H1 (cell line): ENCODE data around the gene TSPAN1. TPM values are rescaled to one million over a fixed set of nuclear protein-coding genes. Genes with fewer than 3 reads are reported as not detected.

Experiments
- CTCF ChIA-PET: fragments of 300-600 bp; sonication (Branson Sonifier 250); formaldehyde crosslinking; loops from one replicate; lab custom pipeline; 2021; ENCODE audit not compliant: partially characterized antibody; lab: Charles Lee
- POLR2A ChIA-PET: fragments of 300-600 bp; sonication (Branson Sonifier 250); formaldehyde crosslinking; loops from one replicate; lab custom pipeline; 2021; ENCODE audit warnings: inconsistent platforms; ENCODE audit not compliant: partially characterized antibody; lab: Charles Lee
- DNase-seq, 2 experiments: peaks; one replicate each; pipeline versions ENCODE4 v3.0.0 to v3.0.0-alpha.2; 2010 to 2022; ENCODE audit warnings: low spot score in 2 of 2, low read depth in 1 of 2, mixed read lengths in 1 of 2
- FAIRE-seq: peaks from 2 replicates; lab custom pipeline; 2011; peaks lifted over from hg19 to GRCh38; lab: Jason Lieb, UNC
- H2AFZ ChIP-seq: 2 replicates; pipeline ENCODE4 v1.8.1; 2012; ENCODE audit warnings: low read length, inconsistent platforms
- H2AK5ac ChIP-seq: 2 replicates; pipeline ENCODE4 v1.6.1; 2013; ENCODE audit warnings: low read depth, low read length
- H2BK120ac ChIP-seq: replicated peaks from 2 replicates; pipeline ENCODE3; 2013; ENCODE audit warnings: low read depth, low read length, inconsistent platforms
- H2BK12ac ChIP-seq: 2 replicates; pipeline ENCODE4 v1.6.1; 2013; ENCODE audit warnings: low read depth, low read length
- H2BK15ac ChIP-seq: 2 replicates; pipeline ENCODE4 v1.6.1; 2013; ENCODE audit warnings: low read length
- H2BK20ac ChIP-seq: 2 replicates; pipeline ENCODE4 v1.6.1; 2013; ENCODE audit warnings: low read length
- H2BK5ac ChIP-seq: 2 replicates; pipeline ENCODE4 v1.6.1; 2013; ENCODE audit warnings: low read depth, low read length
- H3K14ac ChIP-seq: 2 replicates; pipeline ENCODE4 v1.6.1; 2013; ENCODE audit warnings: inconsistent platforms; ENCODE audit not compliant: insufficient read length
- H3K18ac ChIP-seq: 2 replicates; pipeline ENCODE4 v1.6.1; 2013; ENCODE audit warnings: low read length; ENCODE audit errors: extremely low read depth
- H3K23ac ChIP-seq: 2 replicates; pipeline ENCODE4 v1.6.1; 2013; ENCODE audit warnings: inconsistent platforms; ENCODE audit not compliant: insufficient read length
- H3K23me2 ChIP-seq: 2 replicates; pipeline ENCODE4 v1.6.1; 2013; ENCODE audit warnings: low read depth, low read length
- H3K27ac ChIP-seq: 2 replicates; pipeline ENCODE4 v1.6.1; 2011; ENCODE audit warnings: low read depth, low read length, inconsistent platforms
- H3K27me3 ChIP-seq, 4 experiments: replicated peaks in 1 of 4; 1 replicate in 1 of 4; 2 replicates in 3 of 4; pipeline versions ENCODE4 v1.6.1 to v1.8.1; 2011 to 2013; ENCODE audit warnings: low read length in 3 of 4, mild to moderate bottlenecking in 3 of 4, inconsistent platforms in 2 of 4, mixed read lengths in 2 of 4, moderate library complexity in 1 of 4; ENCODE audit not compliant: control insufficient read depth in 3 of 4, insufficient read depth in 3 of 4; ENCODE audit errors: extremely low read depth in 1 of 4
- H3K36me3 ChIP-seq, 4 experiments: 2 replicates each; pipeline versions ENCODE4 v1.6.1 to v1.8.1; 2011 to 2013; ENCODE audit warnings: mild to moderate bottlenecking in 4 of 4, low read length in 3 of 4, moderate library complexity in 2 of 4, control low read depth in 1 of 4, inconsistent platforms in 1 of 4; ENCODE audit not compliant: insufficient read depth in 4 of 4, control insufficient read depth in 2 of 4
- H3K4ac ChIP-seq: replicated peaks from 2 replicates; pipeline ENCODE3; 2013; ENCODE audit warnings: low read length, low read depth, mixed read lengths, inconsistent platforms; ENCODE audit not compliant: insufficient read length
- H3K4me1 ChIP-seq, 4 experiments: replicated peaks in 1 of 4; 1 replicate in 1 of 4; 2 replicates in 3 of 4; pipeline versions ENCODE4 v1.6.1 to v1.8.1; 2011 to 2013; ENCODE audit warnings: low read length in 3 of 4, inconsistent platforms in 2 of 4, mixed read lengths in 1 of 4; ENCODE audit not compliant: insufficient read depth in 4 of 4, control insufficient read depth in 3 of 4
- H3K4me2 ChIP-seq, 2 experiments: 2 replicates each; pipeline versions ENCODE4 v1.6.1 to v1.8.1; 2011 to 2013; ENCODE audit warnings: low read depth in 2 of 2, low read length in 2 of 2, control low read depth in 1 of 2, inconsistent platforms in 1 of 2, mild to moderate bottlenecking in 1 of 2; ENCODE audit not compliant: insufficient read depth in 1 of 2
- H3K4me3 ChIP-seq, 4 experiments: fragments of 200-600, 300-600 bp in 1 of 4; sonication (generic), shearing (Covaris generic), sonication (Bioruptor Twin) in 1 of 4; 2 replicates each; pipeline versions ENCODE4 v1.5.1 to v1.8.1; 2011 to 2016; ENCODE audit warnings: low read length in 4 of 4, low read depth in 3 of 4, control low read depth in 2 of 4, inconsistent platforms in 2 of 4, mild to moderate bottlenecking in 2 of 4, mixed read lengths in 1 of 4, moderate library complexity in 1 of 4; ENCODE audit not compliant: insufficient read depth in 2 of 4; ENCODE audit errors: extremely low read depth in 1 of 4
- H3K56ac ChIP-seq: replicated peaks from 2 replicates; pipeline ENCODE3; 2013; ENCODE audit warnings: low read depth, mild to moderate bottlenecking, mixed read lengths, low read length, inconsistent platforms; ENCODE audit not compliant: insufficient read length
- H3K79me1 ChIP-seq: 2 replicates; pipeline ENCODE4 v1.6.1; 2013; ENCODE audit warnings: low read depth, low read length, control low read depth
- H3K79me2 ChIP-seq, 2 experiments: 2 replicates each; pipeline versions ENCODE4 v1.6.1 to v1.8.1; 2012 to 2013; ENCODE audit warnings: low read length in 2 of 2, mild to moderate bottlenecking in 2 of 2, inconsistent platforms in 1 of 2; ENCODE audit not compliant: insufficient read depth in 2 of 2, control insufficient read depth in 1 of 2
- H3K9ac ChIP-seq, 4 experiments: replicated peaks in 1 of 4; 1 replicate in 1 of 4; 2 replicates in 3 of 4; pipeline versions ENCODE4 v1.6.1 to v1.8.1; 2011 to 2013; ENCODE audit warnings: low read depth in 3 of 4, low read length in 3 of 4, control low read depth in 2 of 4, mild to moderate bottlenecking in 2 of 4, moderate library complexity in 2 of 4, inconsistent platforms in 1 of 4; ENCODE audit errors: extremely low read depth in 1 of 4
- H3K9me3 ChIP-seq, 2 experiments: 2 replicates each; pipeline versions ENCODE4 v1.6.1 to v1.8.1; 2012 to 2013; ENCODE audit warnings: mild to moderate bottlenecking in 2 of 2, moderate library complexity in 2 of 2, control low read depth in 1 of 2, inconsistent platforms in 1 of 2, low read depth in 1 of 2, low read length in 1 of 2, mixed read lengths in 1 of 2; ENCODE audit not compliant: insufficient read depth in 2 of 2
- H4K20me1 ChIP-seq, 2 experiments: replicated peaks in 1 of 2; 2 replicates each; pipeline versions ENCODE3 to v1.8.1; 2011 to 2013; ENCODE audit warnings: inconsistent platforms in 2 of 2, low read length in 2 of 2, mild to moderate bottlenecking in 1 of 2; ENCODE audit not compliant: insufficient read depth in 2 of 2, control insufficient read depth in 1 of 2
- H4K5ac ChIP-seq: 2 replicates; pipeline ENCODE4 v1.6.1; 2013; ENCODE audit warnings: low read length, low read depth, mixed read lengths, inconsistent platforms; ENCODE audit not compliant: insufficient read length
- H4K8ac ChIP-seq: 2 replicates; pipeline ENCODE4 v1.8.0; 2013; ENCODE audit warnings: mild to moderate bottlenecking, moderate library complexity, low read length, inconsistent platforms; ENCODE audit not compliant: insufficient read depth; ENCODE audit errors: extremely low read depth
- H4K91ac ChIP-seq: replicated peaks from 2 replicates; pipeline ENCODE3; 2013; ENCODE audit warnings: low read length, mixed read lengths, inconsistent platforms; ENCODE audit not compliant: insufficient read length
- BCL11A ChIP-seq, 2 experiments: IDR thresholded peaks; one replicate each; pipeline ENCODE4 v1.6.1; 2011; ENCODE audit warnings: low read depth in 2 of 2, low read length in 2 of 2, mild to moderate bottlenecking in 2 of 2
- GTF2F1 ChIP-seq: IDR thresholded peaks from 2 replicates; pipeline ENCODE4 v1.6.1; 2012; ENCODE audit warnings: low read depth, low read length, improper control_type of control experiment, borderline replicate concordance
- KDM4A ChIP-seq: IDR thresholded peaks from one replicate; pipeline ENCODE4 v1.7.1; 2012; ENCODE audit warnings: low read depth, mild to moderate bottlenecking, moderate library complexity, low read length, inconsistent platforms; ENCODE audit not compliant: severe bottlenecking
- NRF1 ChIP-seq: IDR thresholded peaks from 2 replicates; pipeline ENCODE4 v1.6.1; 2011; ENCODE audit warnings: mild to moderate bottlenecking, low read depth, low read length, improper control_type of control experiment
- RAD21 ChIP-seq, 2 experiments: IDR thresholded peaks in 1 of 2; conservative IDR thresholded peaks in 1 of 2; 2 replicates each; pipeline ENCODE4 v1.6.1; 2011; ENCODE audit warnings: low read depth in 2 of 2, low read length in 2 of 2, improper control_type of control experiment in 1 of 2, inconsistent platforms in 1 of 2, mild to moderate bottlenecking in 1 of 2, moderate library complexity in 1 of 2
- RXRA ChIP-seq: IDR thresholded peaks from 2 replicates; pipeline ENCODE4 v1.6.1; 2011; ENCODE audit warnings: low read depth, mild to moderate bottlenecking, low read length, moderate library complexity; ENCODE audit not compliant: insufficient read depth
- SRF ChIP-seq: IDR thresholded peaks from 2 replicates; pipeline ENCODE4 v1.6.1; 2011; ENCODE audit warnings: mild to moderate bottlenecking, low read depth, low read length, moderate library complexity
- WGBS, 2 experiments: shearing (Covaris generic) in 1 of 2; methylation state at CpG; one replicate each; pipeline versions ENCODE4 v1.1.6 to v1.1.7; 2013 to 2015; ENCODE audit warnings: low lambda C conversion rate in 2 of 2, mixed read lengths in 2 of 2, inconsistent platforms in 1 of 2, low coverage in 1 of 2, missing lambda C conversion rate in 1 of 2; ENCODE audit not compliant: insufficient replicate concordance in 2 of 2, insufficient coverage in 1 of 2, insufficient read length in 1 of 2; ENCODE audit errors: extremely low coverage in 1 of 2, missing lambda C conversion rate in 1 of 2; 5-methylcytosine and 5-hydroxymethylcytosine counted together
- polyA plus RNA-seq, 7 experiments: library from polyadenylated mRNA; depleted of rRNA in 3 of 7; stranded (reverse) in 5 of 7; unstranded in 2 of 7; fragments of >200 nt in 5 of 7; fragments of 200-250 nt in 2 of 7; gene quantifications; 1 replicate in 5 of 7; 2 replicates in 1 of 7; 4 replicates in 1 of 7; pipeline versions ENCODE4 v1.2.1 to v1.2.3, GENCODE V29; 2011 to 2013; ENCODE audit warnings: missing spikeins in 2 of 7, mixed read lengths in 2 of 7
- total RNA-seq: library from RNA; stranded (reverse); fragmentation: NEBNext Ultra II Directional; extraction: Animal tissue kit (Norgen Biotek cat#: 25700); gene quantifications from 2 replicates; pipeline ENCODE4 v1.2.1, GENCODE V29; 2021
- TF ChIP-seq, protein P1 (sequence below), 3 experiments: IDR thresholded peaks; 1 replicate in 2 of 3; 2 replicates in 1 of 3; pipeline versions ENCODE4 v1.5.1 to v1.6.1; 2011; ENCODE audit warnings: low read length in 3 of 3, mild to moderate bottlenecking in 3 of 3, inconsistent platforms in 2 of 3, low read depth in 1 of 3, moderate library complexity in 1 of 3; ENCODE audit not compliant: insufficient read depth in 1 of 3; ENCODE audit errors: control extremely low read depth in 1 of 3

TSPAN1 gene
- total and polyA plus RNA-seq, 2 of the 8 experiments (the other 6 are each of a cell fraction or from before 2014, with no cell fraction given), result 0.05 TPM; not detected in 1

DNA sequence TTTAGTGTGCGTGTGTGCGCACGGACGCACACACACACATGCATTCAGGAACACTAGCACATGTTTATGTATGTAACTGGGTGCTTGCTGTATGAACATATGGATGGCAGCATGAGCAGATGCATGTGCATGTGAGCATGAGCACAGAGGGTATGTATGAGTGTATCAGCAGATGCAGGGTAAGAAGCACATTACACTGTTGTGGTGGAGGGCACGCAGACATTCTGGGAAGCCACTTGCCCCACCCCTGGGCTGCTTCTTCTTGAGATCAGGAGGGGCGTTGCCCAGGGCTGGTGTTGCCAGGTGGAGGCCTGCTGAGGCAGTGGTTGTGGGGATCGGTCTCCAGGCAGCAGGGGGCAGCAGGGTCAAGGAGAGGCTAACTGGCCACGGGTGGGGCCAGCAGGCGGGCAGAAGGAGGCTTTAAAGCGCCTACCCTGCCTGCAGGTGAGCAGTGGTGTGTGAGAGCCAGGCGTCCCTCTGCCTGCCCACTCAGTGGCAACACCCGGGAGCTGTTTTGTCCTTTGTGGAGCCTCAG is 5.3 kb downstream of the TSPAN1 start:
- no peak overlapping the region; the same call in 1 of the 2 replicates for H3K18ac ChIP-seq
- no peak overlapping the region for H4K8ac ChIP-seq
- H4K20me1 ChIP-seq, result peaks cover 0 to 3% of the 10 kb centered on the region in 2 experiments
- H4K5ac ChIP-seq, result no peak overlapping the region
- no peak overlapping the region for H2BK5ac ChIP-seq
- ChIA-PET POLR2A (interaction anchor here (1.4 to 2.7 kb wide), 3 partner anchors 46 to 143 kb away, joined by 4 to 9 read pairs (median 6); partner anchors contain the start of gene PIK3R3), CTCF (interaction anchor here (0.8 to 7.3 kb wide), 19 partner anchors 9 to 168 kb away, joined by 3 to 128 read pairs (median 5); partner anchors contain the start of gene PIK3R3)
- H3K4me2 ChIP-seq, result 0 out of 4 replicates have a peak overlapping the region, but pooled peaks of 1 of the 2 experiments have one; percentile 6
- no peaks in the 10 kb centered on the region for H3K9me3 ChIP-seq
- TF ChIP-seq BCL11A (IDR thresholded peaks at IDR 0.05; ENCODE audit: low read depth in 2 of 2, low read length in 2 of 2) (no peak), KDM4A (no peak), RXRA (peak; percentile 65), NRF1 (no peak), RAD21 (IDR thresholded peaks at IDR 0.05 in 1 of 2, conservative IDR thresholded peaks at IDR 0.05 in 1 of 2; ENCODE audit: low read depth in 2 of 2, low read length in 2 of 2) (peak; percentile 54 to 66), SRF (no peak), GTF2F1 (no peak)
- TF ChIP-seq, protein P1, sequence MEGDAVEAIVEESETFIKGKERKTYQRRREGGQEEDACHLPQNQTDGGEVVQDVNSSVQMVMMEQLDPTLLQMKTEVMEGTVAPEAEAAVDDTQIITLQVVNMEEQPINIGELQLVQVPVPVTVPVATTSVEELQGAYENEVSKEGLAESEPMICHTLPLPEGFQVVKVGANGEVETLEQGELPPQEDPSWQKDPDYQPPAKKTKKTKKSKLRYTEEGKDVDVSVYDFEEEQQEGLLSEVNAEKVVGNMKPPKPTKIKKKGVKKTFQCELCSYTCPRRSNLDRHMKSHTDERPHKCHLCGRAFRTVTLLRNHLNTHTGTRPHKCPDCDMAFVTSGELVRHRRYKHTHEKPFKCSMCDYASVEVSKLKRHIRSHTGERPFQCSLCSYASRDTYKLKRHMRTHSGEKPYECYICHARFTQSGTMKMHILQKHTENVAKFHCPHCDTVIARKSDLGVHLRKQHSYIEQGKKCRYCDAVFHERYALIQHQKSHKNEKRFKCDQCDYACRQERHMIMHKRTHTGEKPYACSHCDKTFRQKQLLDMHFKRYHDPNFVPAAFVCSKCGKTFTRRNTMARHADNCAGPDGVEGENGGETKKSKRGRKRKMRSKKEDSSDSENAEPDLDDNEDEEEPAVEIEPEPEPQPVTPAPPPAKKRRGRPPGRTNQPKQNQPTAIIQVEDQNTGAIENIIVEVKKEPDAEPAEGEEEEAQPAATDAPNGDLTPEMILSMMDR (IDR thresholded peaks at IDR 0.05; ENCODE audit: control extremely low read depth in 1 of 3, insufficient read depth in 1 of 3, low read depth in 1 of 3, low read length in 3 of 3), result peak; percentile 44 to 61 (median 49)
- H3K79me1 ChIP-seq, result no peaks in the 10 kb centered on the region
- no peak overlapping the region for H2AFZ ChIP-seq
- no peak overlapping the region for H3K14ac ChIP-seq
- 0 out of 2 replicates have a peak overlapping the region, but pooled peaks have one; percentile 2 for H2BK15ac ChIP-seq
- peak overlapping the region; percentile 86; the same call in 1 of the 2 replicates for H2BK20ac ChIP-seq
- no peaks in the 10 kb centered on the region; a peak in 1 of 7 replicates for H3K27me3 ChIP-seq
- no peaks in the 10 kb centered on the region for H3K79me2 ChIP-seq
- H3K23ac ChIP-seq, result no peak overlapping the region
- H3K56ac ChIP-seq, result no peak overlapping the region
- H2BK12ac ChIP-seq, result peak overlapping the region; percentile 62; the same call in 1 of the 2 replicates
- H3K4ac ChIP-seq, result peak overlapping the region; percentile 44
- H4K91ac ChIP-seq, result no peak overlapping the region
- no peak overlapping the region for H2AK5ac ChIP-seq
- no peak overlapping the region for H3K9ac ChIP-seq
- H3K4me3 ChIP-seq, result no peak overlapping the region
- WGBS, 2 experiments, result 62% methylated on average over 12 of the region's 12 CpGs; no CpG with 5 or more reads in 1 of the 2 experiments
- H3K4me1 ChIP-seq, result peaks cover 0 to 9% (median 4%) of the 10 kb centered on the region in 4 experiments; a peak in 5 of 7 replicates
- FAIRE-seq, result no peak
- H3K27ac ChIP-seq, result no peak overlapping the region
- H3K23me2 ChIP-seq, result peaks cover 2% of the 10 kb centered on the region; the same call in 1 of the 2 replicates
- peak; percentile 66 to 76 for DNase-seq
- H2BK120ac ChIP-seq, result no peak overlapping the region
- H3K36me3 ChIP-seq, result no peaks in the 10 kb centered on the region
